GM12878 (cell line): ENCODE measurements around the gene ESR2. TPM values are rescaled to one million over a fixed set of nuclear protein-coding genes. Genes with fewer than 3 reads are reported as not detected.

Source experiments
- ATAC-seq: fragments of 200-7000 bp; cut with Tn5 transposase; 3 replicates; pipeline ENCODE4 v1.9.1; 2020; ENCODE audit warnings: mild to moderate bottlenecking, moderate library complexity
- BruUV-seq: library from RNA; stranded (reverse); fragments of 400-500 nt; replicated peaks from 2 replicates; lab custom pipeline; 2021; lab: Mats Ljungman, UMichigan
- CTCF ChIA-PET: fragments of 300-600 bp; sonication (Branson Sonifier 250); formaldehyde crosslinking; extraction: SDS; loops from one replicate; lab custom pipeline; 2021; ENCODE audit warnings: inconsistent platforms; lab: Yijun Ruan, JAX
- POLR2A ChIA-PET: fragments of 350-600 bp; formaldehyde crosslinking; extraction: SDS; loops from one replicate; lab custom pipeline; 2021; ENCODE audit warnings: inconsistent platforms; lab: Charles Lee
- RAD21 ChIA-PET: fragments of 300-600 bp; sonication (Branson Sonifier 250); formaldehyde crosslinking; loops from one replicate; lab custom pipeline; 2023; ENCODE audit warnings: antibody characterized with exemption; ENCODE audit not compliant: unreplicated experiment; lab: Charles Lee
- SMC1A ChIA-PET: fragments of 300-600 bp; sonication (Branson Sonifier 250); formaldehyde crosslinking; loops from one replicate; lab custom pipeline; 2023; ENCODE audit not compliant: unreplicated experiment, uncharacterized antibody; lab: Charles Lee
- DNase-seq: peaks from one replicate; pipeline ENCODE4 v3.0.0-alpha.2; 2011; ENCODE audit warnings: low read depth, low spot score
- FAIRE-seq: peaks from 3 replicates; lab custom pipeline; 2011; peaks lifted over from hg19 to GRCh38; lab: Jason Lieb, UNC
- H2AFZ ChIP-seq: 2 replicates; pipeline ENCODE4 v1.6.0; 2011; ENCODE audit warnings: low read depth, low read length, control low read depth; ENCODE audit not compliant: control insufficient read depth
- H3K27ac ChIP-seq: 2 replicates; pipeline ENCODE4 v1.5.1; 2011; ENCODE audit warnings: control low read depth; ENCODE audit not compliant: control insufficient read depth, insufficient read depth
- H3K27me3 ChIP-seq, 2 experiments: replicated peaks in 1 of 2; 2 replicates each; pipeline versions ENCODE4 v1.6.0 to v1.6.1; 2011; ENCODE audit warnings: low read length in 1 of 2; ENCODE audit not compliant: control insufficient read depth in 2 of 2, insufficient read depth in 2 of 2
- H3K36me3 ChIP-seq, 2 experiments: 2 replicates each; pipeline ENCODE4 v1.5.1; 2011; ENCODE audit warnings: low read length in 1 of 2; ENCODE audit not compliant: control insufficient read depth in 2 of 2, insufficient read depth in 2 of 2
- H3K4me1 ChIP-seq: 2 replicates; pipeline ENCODE4 v1.6.1; 2011; ENCODE audit warnings: mild to moderate bottlenecking, low read length, moderate library complexity, mixed read lengths; ENCODE audit not compliant: control insufficient read depth, insufficient read depth
- H3K4me2 ChIP-seq: 2 replicates; pipeline ENCODE4 v1.6.0; 2011; ENCODE audit warnings: control low read depth; ENCODE audit not compliant: control insufficient read depth, insufficient read depth
- H3K4me3 ChIP-seq: fragments of 200-600 bp; sonication (generic); 2 replicates; pipeline ENCODE4 v1.5.1; 2016
- H3K79me2 ChIP-seq: 2 replicates; pipeline ENCODE4 v1.6.0; 2011; ENCODE audit warnings: low read length; ENCODE audit not compliant: control insufficient read depth, insufficient read depth
- H3K9ac ChIP-seq: 2 replicates; pipeline ENCODE4 v1.8.0; 2011; ENCODE audit warnings: low read length, control low read depth, mixed read lengths; ENCODE audit not compliant: control insufficient read depth, insufficient read depth
- H3K9me3 ChIP-seq: replicated peaks from 3 replicates; pipeline ENCODE4 v1.5.1; 2011; ENCODE audit warnings: mild to moderate bottlenecking, low read length; ENCODE audit not compliant: control insufficient read depth, insufficient read depth
- H4K20me1 ChIP-seq: 2 replicates; pipeline ENCODE4 v1.6.0; 2011; ENCODE audit not compliant: control insufficient read depth, insufficient read depth
- ATF7 ChIP-seq: fragments of 450-650 bp; IDR thresholded peaks from 2 replicates; pipeline ENCODE4 v1.6.1; 2016; ENCODE audit warnings: low read depth, mild to moderate bottlenecking
- BCLAF1 ChIP-seq: fragments of 450-650 bp; IDR thresholded peaks from 2 replicates; pipeline ENCODE4 v1.6.1; 2017; ENCODE audit warnings: antibody characterized with exemption, mild to moderate bottlenecking, moderate library complexity
- BRCA1 ChIP-seq: IDR thresholded peaks from 2 replicates; pipeline ENCODE4 v1.6.1; 2011; ENCODE audit warnings: low read depth, low read length, improper control_type of control experiment
- CBX5 ChIP-seq: sonication (generic); IDR thresholded peaks from 2 replicates; pipeline ENCODE4 v1.6.1; 2016; ENCODE audit warnings: low read depth, moderate library complexity, mild to moderate bottlenecking, inconsistent platforms
- CEBPZ ChIP-seq: fragments of 150-350 bp; IDR thresholded peaks from 2 replicates; pipeline ENCODE4 v1.6.1; 2016; ENCODE audit warnings: low read depth, low read length
- NR2C2 ChIP-seq: IDR thresholded peaks from 2 replicates; pipeline ENCODE4 v1.6.1; 2011; ENCODE audit warnings: borderline replicate concordance, low read depth; ENCODE audit not compliant: control insufficient read depth, insufficient read length
- PBX3 ChIP-seq: IDR thresholded peaks from 2 replicates; pipeline ENCODE4 v1.6.1; 2011; ENCODE audit warnings: mild to moderate bottlenecking, low read depth, low read length, moderate library complexity; ENCODE audit not compliant: insufficient replicate concordance
- SMC3 ChIP-seq: IDR thresholded peaks from 2 replicates; pipeline ENCODE4 v1.6.1; 2011; ENCODE audit warnings: low read length, improper control_type of control experiment, borderline replicate concordance
- SPI1 ChIP-seq: IDR thresholded peaks from 2 replicates; pipeline ENCODE4 v1.6.1; 2011; ENCODE audit warnings: low read depth, mild to moderate bottlenecking, low read length, moderate library complexity, borderline replicate concordance; ENCODE audit not compliant: insufficient read depth
- ZNF24 ChIP-seq: fragments of 450-650 bp; IDR thresholded peaks from 2 replicates; pipeline ENCODE4 v1.6.1; 2017; ENCODE audit warnings: antibody characterized with exemption, mild to moderate bottlenecking
- ZNF274 ChIP-seq: IDR thresholded peaks from one replicate; pipeline ENCODE4 v1.8.0; 2011; ENCODE audit not compliant: insufficient read length, insufficient read depth
- ZSCAN29 ChIP-seq: fragments of 450-650 bp; IDR thresholded peaks from 2 replicates; pipeline ENCODE4 v1.6.1; 2017; ENCODE audit warnings: mild to moderate bottlenecking, moderate library complexity
- WGBS: methylation state at CpG from one replicate; pipeline ENCODE4 v1.1.6; 2016; ENCODE audit warnings: low lambda C conversion rate; ENCODE audit not compliant: insufficient replicate concordance, insufficient coverage; ENCODE audit errors: missing lambda C conversion rate; 5-methylcytosine and 5-hydroxymethylcytosine counted together
- in situ Hi-C: fragments of 300-500 bp; cut with MboI; formaldehyde crosslinking; loops from 9 replicates; pipeline ENCODE4 v1.14.3; 2018; ENCODE audit warnings: mixed read lengths
- intact Hi-C: fragments of 100-400 bp; cut with micrococcal nuclease; formaldehyde crosslinking; loops from one replicate; pipeline ENCODE4 v1.14.2; 2022; ENCODE audit not compliant: unreplicated experiment
- polyA plus RNA-seq, 11 experiments: library from polyadenylated mRNA; depleted of rRNA in 4 of 11; unstranded in 6 of 11; stranded (reverse) in 5 of 11; fragments of >200 nt; fragmentation: Nextera tagmentation in 4 of 11; fragmentation: Illumina TruSeq in 1 of 11; extraction: Ambion mirVana in 4 of 11; extraction: Trizol in 1 of 11; gene quantifications; 1 replicate in 1 of 11; 2 replicates in 10 of 11; pipeline versions ENCODE4 v1.2.1 to v1.2.3, GENCODE V29; 2011 to 2016; ENCODE audit warnings: inconsistent platforms in 2 of 11, missing spikeins in 2 of 11, low read depth in 1 of 11
- total RNA-seq, 4 experiments: library from RNA; depleted of rRNA in 3 of 4; stranded (reverse); fragments of >200 nt in 3 of 4; fragmentation: Illumina TruSeq in 1 of 4; extraction: Trizol in 1 of 4; gene quantifications; 2 replicates each; pipeline versions ENCODE4 v1.2.1 to v1.2.3, GENCODE V29; 2013 to 2021

ESR2 gene
- total and polyA plus RNA-seq, 10 of the 15 experiments (the other 5 are each of a cell fraction or from before 2014, with no cell fraction given) = 0.29 to 2.6 (median 0.81) TPM

- CTCF ChIA-PET = interaction anchor here (1.2 to 1.3 kb wide), 2 partner anchors 10 to 15 kb away, joined by 3 read pairs; no protein-coding TSS in a partner anchor
- no peak overlapping the region for H3K4me2 ChIP-seq
- in situ Hi-C loops = no loop called here
- intact Hi-C loops = no loop called here
- FAIRE-seq (no peak), ATAC-seq (no peak), DNase-seq (no peak)
- BruUV-seq = no TSS peak
- no peaks in the 10 kb centered on the region for H3K79me2 ChIP-seq
- 97% methylated on average over 14 of the region's 14 CpGs for WGBS
- peaks cover 30% of the 10 kb centered on the region for H3K4me1 ChIP-seq
- no peak overlapping the region for H2AFZ ChIP-seq
- peaks cover 12 to 29% of the 10 kb centered on the region in 2 experiments for H3K36me3 ChIP-seq
- POLR2A ChIA-PET = no interaction called here
- RAD21 ChIA-PET = no interaction called here
- no peaks in the 10 kb centered on the region for H3K27me3 ChIP-seq
- SMC1A ChIA-PET = interaction anchor here (0.6 to 1.0 kb wide), 3 partner anchors 14 to 82 kb away, joined by 3 to 4 read pairs (median 3); no protein-coding TSS in a partner anchor
- TF ChIP-seq ZSCAN29 (no peak), PBX3 (no peak), BRCA1 (no peak), ZNF274 (no peak), NR2C2 (no peak), ZNF24 (no peak), ATF7 (no peak), CEBPZ (no peak), SPI1 (no peak), SMC3 (no peak), BCLAF1 (no peak), CBX5 (no peak)
- no peaks in the 10 kb centered on the region for H4K20me1 ChIP-seq
- H3K4me3 ChIP-seq = no peak overlapping the region
- no peak overlapping the region for H3K27ac ChIP-seq
- H3K9ac ChIP-seq = no peak overlapping the region
- no peaks in the 10 kb centered on the region for H3K9me3 ChIP-seq
Measured at GRCh38 chr14:64221391-64222003, 72.7 kb downstream of the ESR2 start.
